A673 (cell line): ENCODE data around the gene CREB3L2. TPM values are rescaled to one million over a fixed set of nuclear protein-coding genes. Genes with fewer than 3 reads are reported as not detected.

Experiments used
- BruUV-seq: library from RNA; stranded (reverse); fragments of 400-500 nt; replicated peaks from 2 replicates; lab custom pipeline; 2021; lab: Mats Ljungman, UMichigan
- CTCF ChIA-PET: fragments of 300-600 bp; sonication (Branson Sonifier 250); formaldehyde crosslinking; loops from one replicate; lab custom pipeline; 2022; ENCODE audit warnings: antibody characterized with exemption; lab: Charles Lee
- POLR2A ChIA-PET: fragments of 300-600 bp; sonication (Branson Sonifier 250); formaldehyde crosslinking; loops from one replicate; lab custom pipeline; 2022; ENCODE audit warnings: antibody characterized with exemption; ENCODE audit not compliant: low non-redundant PET; lab: Charles Lee
- DNase-seq: peaks from one replicate; pipeline ENCODE4 v3.0.0-alpha.2; 2015; ENCODE audit warnings: low spot score
- H3K27ac ChIP-seq: fragments of 200-600 bp; sonication (generic); 2 replicates; pipeline ENCODE4 v1.5.1; 2016; ENCODE audit warnings: mixed run types, low read depth, mild to moderate bottlenecking, mixed read lengths, antibody characterized with exemption, low read length; ENCODE audit not compliant: poor library complexity, severe bottlenecking
- H3K27me3 ChIP-seq: fragments of 200-600 bp; sonication (generic); replicated peaks from 2 replicates; pipeline ENCODE4 v1.6.1; 2017; ENCODE audit warnings: mixed run types, low read depth, mild to moderate bottlenecking, mixed read lengths, antibody characterized with exemption, low read length; ENCODE audit not compliant: insufficient read depth, poor library complexity
- H3K36me3 ChIP-seq: fragments of 200-600 bp; sonication (generic); 2 replicates; pipeline ENCODE4 v1.6.1; 2016; ENCODE audit warnings: mixed run types, mild to moderate bottlenecking, mixed read lengths, antibody characterized with exemption, low read length; ENCODE audit not compliant: insufficient read depth, poor library complexity, severe bottlenecking
- H3K4me1 ChIP-seq: fragments of 200-600 bp; sonication (generic); 2 replicates; pipeline ENCODE4 v1.6.1; 2017; ENCODE audit warnings: mixed run types, mild to moderate bottlenecking, mixed read lengths, antibody characterized with exemption, low read length; ENCODE audit not compliant: insufficient read depth, poor library complexity, severe bottlenecking
- H3K4me3 ChIP-seq: fragments of 200-600 bp; sonication (generic); 2 replicates; pipeline ENCODE4 v1.5.1; 2016; ENCODE audit warnings: low read depth, mixed run types, mild to moderate bottlenecking, mixed read lengths, low read length; ENCODE audit not compliant: poor library complexity, severe bottlenecking
- H3K9me3 ChIP-seq: fragments of 200-600 bp; sonication (generic); 2 replicates; pipeline ENCODE4 v1.6.1; 2016; ENCODE audit warnings: mixed run types, low read depth, mild to moderate bottlenecking, mixed read lengths, antibody characterized with exemption, low read length; ENCODE audit not compliant: poor library complexity, severe bottlenecking
- EZH2 ChIP-seq: fragments of 200-600 bp; sonication (generic); IDR thresholded peaks from 2 replicates; pipeline ENCODE4 v1.6.1; 2017; ENCODE audit warnings: borderline replicate concordance, low read depth, mild to moderate bottlenecking, mixed read lengths, antibody characterized with exemption, low read length; ENCODE audit not compliant: poor library complexity, severe bottlenecking
- intact Hi-C: fragments of 100-400 bp; cut with micrococcal nuclease; formaldehyde crosslinking; loops from one replicate; pipeline ENCODE4 v1.10.0; 2022; ENCODE audit not compliant: unreplicated experiment
- total RNA-seq: library from RNA; stranded (reverse); gene quantifications from 2 replicates; pipeline ENCODE4 v1.2.3, GENCODE V29; 2021
- TF ChIP-seq, protein P1 (sequence below): fragments of 300-800, 200-600 bp; sonication (generic); conservative IDR thresholded peaks from 2 replicates; pipeline ENCODE4 v1.5.1; 2017; ENCODE audit warnings: low read depth, mild to moderate bottlenecking, antibody characterized with exemption, low read length, moderate library complexity, mixed read lengths

Gene CREB3L2
- total RNA-seq, 1 experiment from 2014 or later, result 17.0 TPM

DNA sequence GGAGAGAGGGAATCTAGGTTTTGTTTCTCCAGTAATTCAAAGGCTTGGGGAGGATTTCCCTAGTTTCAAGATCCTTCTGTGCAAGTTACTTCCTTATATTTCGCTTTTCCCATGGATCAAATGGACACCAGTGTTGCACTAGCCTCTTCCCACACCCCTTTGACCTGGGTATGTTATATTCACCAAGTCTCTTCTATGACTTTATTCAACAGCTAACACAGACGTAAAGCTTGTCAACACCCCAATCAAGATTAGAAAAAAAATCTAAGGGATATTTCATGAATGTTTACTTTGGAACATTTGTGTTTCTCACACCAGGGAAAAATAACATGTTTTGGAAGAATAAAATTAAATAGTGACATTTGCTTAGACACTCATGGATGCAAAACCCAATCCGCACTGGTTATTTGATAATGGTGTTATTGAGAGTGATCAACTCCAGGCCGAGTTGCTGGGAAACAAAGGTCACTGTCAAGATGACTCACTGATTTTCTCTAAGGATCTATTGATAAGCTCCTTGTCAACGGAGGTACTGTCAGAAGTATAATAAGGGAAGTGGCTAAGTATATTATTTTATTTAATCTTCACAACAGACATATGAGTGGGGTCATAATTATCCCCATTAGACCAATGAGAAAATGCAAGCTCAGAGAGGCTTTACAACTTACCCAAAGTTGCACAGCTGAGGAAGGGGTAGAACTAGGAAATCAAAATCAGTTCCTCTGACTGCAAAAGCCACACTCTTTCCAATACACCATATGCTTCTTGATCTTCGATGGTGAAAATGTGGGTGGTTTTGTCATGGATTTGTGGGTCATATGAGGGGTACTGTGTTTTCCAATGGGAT is 52.2 kb downstream of the CREB3L2 start:
- CTCF ChIA-PET, result no interaction called here

DNA sequence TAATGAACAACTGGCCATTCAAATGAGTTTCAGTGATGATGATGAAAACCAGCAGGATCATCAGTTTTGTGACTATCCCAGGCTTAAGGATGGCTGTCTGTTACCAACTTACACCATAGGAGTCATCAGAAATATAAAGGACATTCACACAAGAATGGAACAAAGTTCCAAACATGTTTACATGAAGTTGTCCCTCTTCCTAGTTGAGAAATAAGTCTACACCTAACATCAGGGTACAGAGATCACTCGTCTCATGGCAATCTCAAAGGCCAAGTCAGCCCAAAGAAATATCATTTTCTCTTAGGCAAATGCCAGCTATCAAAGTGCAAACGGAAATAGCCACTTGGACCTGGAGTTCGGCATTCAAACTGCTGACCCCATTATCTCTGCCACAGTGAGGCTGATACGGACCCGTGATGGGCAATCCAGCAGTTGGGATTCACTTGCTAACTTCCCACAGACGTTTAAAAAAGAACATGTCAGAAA is 53.0 kb downstream of the CREB3L2 start:
- ChIA-PET CTCF (no interaction called here), POLR2A (no interaction called here)
- Histone ChIP-seq H3K36me3 (no peaks in the 10 kb centered on the region), H3K27me3 (no peaks in the 10 kb centered on the region), H3K4me3 (no peak overlapping the region), H3K4me1 (peaks cover 5% of the 10 kb centered on the region), H3K9me3 (no peaks in the 10 kb centered on the region), H3K27ac (no peak overlapping the region)
- BruUV-seq, result no TSS peak
- DNase-seq, result no peak
- TF ChIP-seq, protein P1, sequence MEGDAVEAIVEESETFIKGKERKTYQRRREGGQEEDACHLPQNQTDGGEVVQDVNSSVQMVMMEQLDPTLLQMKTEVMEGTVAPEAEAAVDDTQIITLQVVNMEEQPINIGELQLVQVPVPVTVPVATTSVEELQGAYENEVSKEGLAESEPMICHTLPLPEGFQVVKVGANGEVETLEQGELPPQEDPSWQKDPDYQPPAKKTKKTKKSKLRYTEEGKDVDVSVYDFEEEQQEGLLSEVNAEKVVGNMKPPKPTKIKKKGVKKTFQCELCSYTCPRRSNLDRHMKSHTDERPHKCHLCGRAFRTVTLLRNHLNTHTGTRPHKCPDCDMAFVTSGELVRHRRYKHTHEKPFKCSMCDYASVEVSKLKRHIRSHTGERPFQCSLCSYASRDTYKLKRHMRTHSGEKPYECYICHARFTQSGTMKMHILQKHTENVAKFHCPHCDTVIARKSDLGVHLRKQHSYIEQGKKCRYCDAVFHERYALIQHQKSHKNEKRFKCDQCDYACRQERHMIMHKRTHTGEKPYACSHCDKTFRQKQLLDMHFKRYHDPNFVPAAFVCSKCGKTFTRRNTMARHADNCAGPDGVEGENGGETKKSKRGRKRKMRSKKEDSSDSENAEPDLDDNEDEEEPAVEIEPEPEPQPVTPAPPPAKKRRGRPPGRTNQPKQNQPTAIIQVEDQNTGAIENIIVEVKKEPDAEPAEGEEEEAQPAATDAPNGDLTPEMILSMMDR, result no peak
- no peak for TF ChIP-seq EZH2
- intact Hi-C loops, result no loop called here

More for the DNA sequence above, 52.2 kb downstream of the CREB3L2 start:
- Histone ChIP-seq H3K4me1 (peaks cover 5% of the 10 kb centered on the region), H3K9me3 (no peaks in the 10 kb centered on the region), H3K4me3 (no peak overlapping the region), H3K27me3 (no peaks in the 10 kb centered on the region), H3K27ac (no peak overlapping the region), H3K36me3 (no peaks in the 10 kb centered on the region)
- intact Hi-C loops, result no loop called here
- DNase-seq, result no peak
- BruUV-seq, result no TSS peak
- POLR2A ChIA-PET, result no interaction called here
- no peak for TF ChIP-seq EZH2
- TF ChIP-seq, protein P1, result no peak

DNA sequence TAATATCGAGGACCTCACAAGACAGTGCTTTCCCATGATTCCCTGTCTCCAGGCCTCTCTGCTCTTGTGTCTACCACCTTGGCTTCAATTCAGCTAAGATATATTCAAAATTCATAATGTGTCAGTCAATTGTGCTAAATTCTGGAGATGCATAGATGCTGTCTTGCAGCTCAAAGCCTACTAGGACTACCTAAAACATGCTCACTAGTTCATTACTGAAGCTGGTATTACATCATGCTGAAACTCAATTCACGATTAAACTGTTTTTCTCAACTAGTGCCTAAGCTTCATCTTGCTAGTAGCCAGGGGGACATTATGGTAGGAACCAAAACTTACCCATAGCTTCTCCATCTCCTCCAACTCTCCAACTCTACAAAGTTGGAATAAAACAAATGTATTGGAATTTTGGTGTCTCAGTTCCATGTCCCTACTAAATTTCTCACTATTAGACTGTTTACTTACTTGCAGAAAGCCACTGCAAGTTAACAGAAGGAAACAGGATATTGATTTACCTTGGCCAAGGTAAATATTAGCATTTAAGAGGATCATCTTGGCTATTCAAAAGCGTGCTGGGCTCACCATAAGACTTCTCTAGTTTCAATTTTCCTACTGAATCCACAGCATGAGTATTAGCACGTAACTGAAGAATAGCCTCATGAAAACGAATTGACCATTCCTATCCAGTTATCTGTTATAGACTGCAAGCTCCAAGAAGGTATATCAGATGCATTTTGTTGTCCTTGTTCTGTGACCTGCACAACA is 53.6 kb downstream of the CREB3L2 start:
- no TSS peak for BruUV-seq
- CTCF ChIA-PET, result no interaction called here

More for the DNA sequence above, 53.6 kb downstream of the CREB3L2 start:
- Histone ChIP-seq H3K27ac (no peak overlapping the region), H3K4me3 (no peak overlapping the region), H3K27me3 (no peaks in the 10 kb centered on the region), H3K9me3 (no peaks in the 10 kb centered on the region), H3K4me1 (peaks cover 3% of the 10 kb centered on the region), H3K36me3 (no peaks in the 10 kb centered on the region)
- POLR2A ChIA-PET, result no interaction called here
- no peak for TF ChIP-seq EZH2
- TF ChIP-seq, protein P1, result no peak
- intact Hi-C loops, result no loop called here
- DNase-seq, result no peak
